Stimulated activated naive CD8-positive, alpha-beta T cell treated with anti-CD3 and anti-CD28 coated beads, Interleukin-15, Interleukin-2, amounts not matched to agents 100 ng/mL and 50 ng/mL, for 24 hours (primary cell): ENCODE results near the gene NTRK2.

ENCODE experiments used
- H3K27ac Mint-ChIP-seq: one replicate; pipeline ENCODE4 v1.8.0; 2021; ENCODE audit warnings: mild to moderate bottlenecking, mixed read lengths
- H3K27me3 Mint-ChIP-seq: one replicate; pipeline ENCODE4 v1.8.0; 2021; ENCODE audit warnings: mixed read lengths
- H3K36me3 Mint-ChIP-seq: one replicate; pipeline ENCODE4 v1.8.0; 2021; ENCODE audit warnings: low read depth, mixed read lengths
- H3K4me1 Mint-ChIP-seq: one replicate; pipeline ENCODE4 v1.8.0; 2021; ENCODE audit warnings: low read depth, mixed read lengths
- H3K4me3 Mint-ChIP-seq: one replicate; pipeline ENCODE4 v1.8.0; 2021; ENCODE audit warnings: mild to moderate bottlenecking, mixed read lengths
- H3K9me3 Mint-ChIP-seq: one replicate; pipeline ENCODE4 v1.8.0; 2021; ENCODE audit warnings: mixed read lengths

Gene NTRK2

GRCh38 chr9:84935528-84936117, 266.1 kb downstream of the NTRK2 start:
- H3K27ac Mint-ChIP-seq: no peak overlapping the region
- H3K27me3 Mint-ChIP-seq: no peaks in the 10 kb centered on the region
- H3K4me3 Mint-ChIP-seq: no peak overlapping the region
- no peaks in the 10 kb centered on the region for H3K9me3 Mint-ChIP-seq
- no peaks in the 10 kb centered on the region for H3K36me3 Mint-ChIP-seq
- no peaks in the 10 kb centered on the region for H3K4me1 Mint-ChIP-seq

GRCh38 chr9:84937180-84937579, 267.7 kb downstream of the NTRK2 start:
- H3K9me3 Mint-ChIP-seq: no peaks in the 10 kb centered on the region
- no peaks in the 10 kb centered on the region for H3K36me3 Mint-ChIP-seq
- no peaks in the 10 kb centered on the region for H3K4me1 Mint-ChIP-seq
- H3K4me3 Mint-ChIP-seq: no peak overlapping the region
- no peaks in the 10 kb centered on the region for H3K27me3 Mint-ChIP-seq
- no peak overlapping the region for H3K27ac Mint-ChIP-seq

- Mint-ChIP-seq H3K4me3 (no peak overlapping the region), H3K27me3 (no peaks in the 10 kb centered on the region), H3K36me3 (no peaks in the 10 kb centered on the region), H3K27ac (no peak overlapping the region), H3K4me1 (no peaks in the 10 kb centered on the region), H3K9me3 (no peaks in the 10 kb centered on the region)
These were observed 268.1 kb downstream of the NTRK2 start for GRCh38 chr9:84937581-84937980.

- no peaks in the 10 kb centered on the region for H3K27me3 Mint-ChIP-seq
- no peaks in the 10 kb centered on the region for H3K9me3 Mint-ChIP-seq
- no peaks in the 10 kb centered on the region for H3K4me1 Mint-ChIP-seq
- no peak overlapping the region for H3K4me3 Mint-ChIP-seq
- no peaks in the 10 kb centered on the region for H3K36me3 Mint-ChIP-seq
- H3K27ac Mint-ChIP-seq: no peak overlapping the region
These were observed 270.2 kb downstream of the NTRK2 start for GRCh38 chr9:84939774-84940173.

DNA sequence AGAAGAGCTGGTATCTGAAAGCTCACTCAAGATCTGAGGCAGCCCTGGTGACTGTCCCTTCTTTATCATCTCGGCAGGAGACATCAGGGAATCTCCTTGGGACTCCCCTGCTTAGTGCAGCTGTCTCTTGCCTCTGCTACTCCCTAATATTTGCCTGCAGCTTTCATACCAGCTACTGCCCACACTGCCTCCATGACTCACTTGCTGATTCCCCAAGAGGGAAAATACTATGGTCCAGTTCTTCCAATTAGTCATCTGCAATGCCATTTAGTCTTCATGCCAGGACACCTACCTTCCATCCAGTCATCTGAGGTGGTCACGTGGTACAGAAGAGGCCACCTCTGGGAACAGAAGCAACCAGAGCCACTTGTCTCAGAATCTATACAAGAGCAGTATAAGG, 270.8 kb downstream of the NTRK2 start:
- Mint-ChIP-seq H3K36me3 (no peaks in the 10 kb centered on the region), H3K4me1 (no peaks in the 10 kb centered on the region), H3K4me3 (no peak overlapping the region), H3K27ac (no peak overlapping the region), H3K9me3 (no peaks in the 10 kb centered on the region), H3K27me3 (peaks cover 3% of the 10 kb centered on the region)

DNA sequence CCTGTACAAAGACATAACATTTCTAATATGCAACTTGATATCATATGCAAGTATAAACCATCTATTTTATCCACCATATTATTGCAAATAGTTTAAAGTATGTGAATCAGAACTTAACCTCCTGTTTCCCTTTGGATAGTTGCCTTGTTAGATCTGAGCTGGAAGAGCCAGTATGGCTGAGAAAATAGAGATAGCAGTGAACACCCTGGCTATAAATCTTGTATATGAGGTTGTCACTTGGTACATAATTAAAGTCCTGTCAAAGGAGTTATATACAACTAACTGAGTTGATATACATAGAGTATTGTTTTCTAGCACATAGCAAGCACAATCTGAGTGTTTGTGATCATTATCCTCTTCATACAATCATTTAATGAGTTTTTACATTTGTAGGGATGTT, 272.3 kb downstream of the NTRK2 start:
- Mint-ChIP-seq H3K36me3 (no peaks in the 10 kb centered on the region), H3K27ac (no peak overlapping the region), H3K4me3 (no peak overlapping the region), H3K4me1 (no peaks in the 10 kb centered on the region), H3K27me3 (peaks cover 6% of the 10 kb centered on the region), H3K9me3 (no peaks in the 10 kb centered on the region)

DNA sequence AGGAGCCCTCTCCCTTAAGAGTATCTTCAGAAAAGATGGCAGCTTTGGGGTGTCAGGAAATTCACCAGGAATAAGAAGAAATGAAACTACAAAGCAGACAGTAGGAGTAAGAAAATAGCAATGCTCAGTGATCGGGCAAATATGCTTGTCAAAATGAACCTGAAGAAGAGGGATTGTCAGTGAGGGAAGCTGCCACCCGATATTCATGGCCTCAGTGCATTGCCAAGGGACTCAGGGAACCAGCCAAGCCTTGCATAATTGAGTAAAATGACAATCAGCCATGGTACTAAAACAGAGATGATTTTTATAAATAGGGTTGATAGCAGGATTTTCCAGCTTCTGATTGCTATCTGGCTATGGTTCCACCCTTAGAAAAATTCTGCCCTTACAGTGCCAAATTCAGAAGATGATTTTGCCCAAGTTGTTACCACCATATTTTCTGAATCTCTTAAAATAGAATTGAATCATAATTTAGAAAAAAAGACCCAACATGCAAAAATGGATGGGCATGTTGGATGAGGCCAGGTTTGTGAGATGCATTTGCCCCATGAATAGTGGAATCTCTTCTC, 274.0 kb downstream of the NTRK2 start:
- Mint-ChIP-seq H3K36me3 (no peaks in the 10 kb centered on the region), H3K27ac (no peak overlapping the region), H3K4me1 (no peaks in the 10 kb centered on the region), H3K4me3 (no peak overlapping the region), H3K27me3 (peaks cover 6% of the 10 kb centered on the region), H3K9me3 (no peaks in the 10 kb centered on the region)

- no peaks in the 10 kb centered on the region for H3K9me3 Mint-ChIP-seq
- no peaks in the 10 kb centered on the region for H3K4me1 Mint-ChIP-seq
- H3K27me3 Mint-ChIP-seq: peaks cover 6% of the 10 kb centered on the region
- H3K27ac Mint-ChIP-seq: no peak overlapping the region
- H3K4me3 Mint-ChIP-seq: no peak overlapping the region
- H3K36me3 Mint-ChIP-seq: no peaks in the 10 kb centered on the region
These were observed 276.5 kb downstream of the NTRK2 start for GRCh38 chr9:84945878-84946538.

GRCh38 chr9:84947412-84947972, 278.0 kb downstream of the NTRK2 start:
- H3K4me1 Mint-ChIP-seq: no peaks in the 10 kb centered on the region
- no peaks in the 10 kb centered on the region for H3K36me3 Mint-ChIP-seq
- H3K27me3 Mint-ChIP-seq: peaks cover 6% of the 10 kb centered on the region
- H3K9me3 Mint-ChIP-seq: no peaks in the 10 kb centered on the region
- no peak overlapping the region for H3K27ac Mint-ChIP-seq
- H3K4me3 Mint-ChIP-seq: no peak overlapping the region

DNA sequence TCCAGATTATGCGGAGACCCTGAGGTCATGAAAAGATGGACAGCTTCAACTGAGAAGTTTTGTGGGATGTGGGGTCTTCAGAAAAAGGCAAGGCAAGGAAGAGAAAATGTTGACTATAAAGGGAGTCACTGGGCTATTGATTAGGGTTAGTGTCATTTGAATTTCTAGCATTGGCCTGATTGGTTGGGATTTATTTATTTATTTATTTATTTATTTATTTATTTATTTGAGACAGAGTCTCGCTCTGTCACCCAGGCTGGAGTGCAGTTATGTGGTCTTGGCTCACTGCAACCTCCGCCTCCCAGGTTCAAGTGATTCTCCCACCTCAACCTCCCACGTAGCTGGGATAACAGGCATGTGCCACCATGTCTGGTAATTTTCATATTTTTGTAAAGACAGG, 279.7 kb downstream of the NTRK2 start:
- Mint-ChIP-seq H3K36me3 (no peaks in the 10 kb centered on the region), H3K4me1 (no peaks in the 10 kb centered on the region), H3K9me3 (no peaks in the 10 kb centered on the region), H3K4me3 (no peak overlapping the region), H3K27me3 (peaks cover 12% of the 10 kb centered on the region), H3K27ac (no peak overlapping the region)

- Mint-ChIP-seq H3K4me3 (no peak overlapping the region), H3K36me3 (no peaks in the 10 kb centered on the region), H3K27me3 (peaks cover 14% of the 10 kb centered on the region), H3K4me1 (no peaks in the 10 kb centered on the region), H3K27ac (no peak overlapping the region), H3K9me3 (no peaks in the 10 kb centered on the region)
These were observed 280.4 kb downstream of the NTRK2 start for GRCh38 chr9:84949971-84950370.

DNA sequence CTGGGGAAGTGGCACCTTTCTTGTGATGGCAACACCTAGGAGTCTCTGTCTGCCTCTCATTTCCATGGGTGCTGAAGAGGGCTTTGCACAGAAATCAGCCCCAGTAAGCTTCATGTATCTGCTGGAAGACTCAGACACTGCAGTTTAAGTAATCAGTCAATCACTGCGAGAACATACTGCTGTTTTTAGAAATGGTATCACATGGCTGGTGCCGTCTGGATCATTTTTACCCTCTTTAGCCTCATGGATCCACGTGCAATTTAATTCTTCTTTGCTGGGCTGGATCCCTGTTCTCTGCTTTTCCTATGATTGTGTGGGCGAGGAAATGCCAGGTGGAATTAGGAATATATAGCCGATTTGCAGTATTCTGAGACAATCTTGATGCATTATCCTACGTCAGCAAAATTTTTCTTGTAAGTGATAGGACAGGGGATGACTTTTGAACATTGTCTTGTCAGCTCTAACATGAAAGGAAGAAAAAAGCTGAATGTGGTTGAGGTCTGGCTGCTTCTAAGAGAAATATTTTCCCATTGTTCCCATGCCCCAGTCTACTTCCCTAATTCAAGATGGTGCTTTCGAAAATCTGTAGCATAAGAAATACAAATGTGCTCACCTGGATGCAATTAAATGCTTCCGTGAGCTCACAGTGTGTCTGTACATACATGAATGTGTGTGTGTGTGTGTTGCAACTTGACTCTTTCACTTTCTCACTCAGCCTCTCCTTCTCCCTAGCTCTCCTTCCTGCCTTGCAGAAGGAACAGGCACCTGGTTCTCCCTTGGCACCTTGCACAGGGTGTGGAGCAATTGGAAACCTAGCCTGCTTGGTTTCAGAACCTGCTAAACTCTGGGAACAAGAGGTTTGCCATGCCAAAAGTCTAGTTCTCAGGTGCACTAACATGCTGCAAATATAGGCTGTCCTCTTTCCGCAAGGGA, 281.6 kb downstream of the NTRK2 start:
- no peaks in the 10 kb centered on the region for H3K9me3 Mint-ChIP-seq
- H3K4me3 Mint-ChIP-seq: no peak overlapping the region
- H3K36me3 Mint-ChIP-seq: no peaks in the 10 kb centered on the region
- H3K27ac Mint-ChIP-seq: no peak overlapping the region
- peaks cover 14% of the 10 kb centered on the region for H3K27me3 Mint-ChIP-seq
- H3K4me1 Mint-ChIP-seq: no peaks in the 10 kb centered on the region

- H3K27ac Mint-ChIP-seq: no peak overlapping the region
- H3K9me3 Mint-ChIP-seq: no peaks in the 10 kb centered on the region
- no peaks in the 10 kb centered on the region for H3K4me1 Mint-ChIP-seq
- H3K36me3 Mint-ChIP-seq: no peaks in the 10 kb centered on the region
- no peak overlapping the region for H3K4me3 Mint-ChIP-seq
- peaks cover 14% of the 10 kb centered on the region for H3K27me3 Mint-ChIP-seq
These were observed 283.8 kb downstream of the NTRK2 start for GRCh38 chr9:84953252-84953773.

DNA sequence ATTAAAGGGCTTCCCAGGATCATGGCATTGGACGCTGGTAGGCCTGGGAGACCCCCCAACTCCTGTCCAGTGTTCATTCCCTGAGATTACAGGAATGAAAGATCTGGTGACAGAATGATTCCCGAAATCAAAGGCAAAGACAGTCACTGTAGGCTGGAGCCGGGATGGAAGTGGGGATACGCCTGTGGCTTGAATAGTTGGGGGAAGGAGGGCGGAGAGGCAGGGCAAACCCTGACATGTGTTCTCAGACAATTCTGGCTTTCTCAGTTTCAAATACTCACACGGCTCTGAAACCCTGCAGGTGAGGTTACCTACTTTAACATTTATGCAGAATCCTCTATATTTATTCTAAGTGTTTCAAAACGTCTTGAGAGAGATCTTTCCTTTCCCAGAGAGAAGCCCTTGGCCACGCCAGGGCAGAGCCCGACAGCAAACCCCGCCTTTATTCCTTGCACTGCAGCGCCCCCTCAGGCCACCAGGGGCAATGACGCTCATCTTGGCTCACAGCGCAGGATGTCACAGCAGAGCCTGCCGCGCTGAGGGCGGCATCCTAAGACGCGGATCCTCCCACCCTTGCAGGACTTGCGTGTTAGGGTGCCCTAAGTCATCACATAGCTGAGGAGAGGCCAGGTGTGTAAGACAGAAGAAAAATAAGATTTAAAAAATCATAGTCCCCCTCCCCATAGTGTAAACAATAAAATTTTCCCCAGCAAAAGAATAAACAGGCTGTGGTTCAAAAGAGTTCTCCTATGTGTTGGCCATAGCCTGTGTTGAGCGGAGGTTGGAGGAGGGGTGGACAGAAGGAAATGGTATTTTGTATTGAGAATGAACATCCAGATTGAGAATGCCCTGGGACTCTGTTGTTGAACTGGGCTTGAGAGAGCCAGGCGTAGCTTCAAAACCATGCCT, 284.5 kb downstream of the NTRK2 start:
- Mint-ChIP-seq H3K27me3 (peaks cover 14% of the 10 kb centered on the region), H3K4me1 (no peaks in the 10 kb centered on the region), H3K27ac (no peak overlapping the region), H3K36me3 (no peaks in the 10 kb centered on the region), H3K4me3 (no peak overlapping the region), H3K9me3 (no peaks in the 10 kb centered on the region)
